Neural crest cell (in vitro differentiated cells): Measurements from ENCODE around the gene SMAD3. TPM values are rescaled to one million over a fixed set of nuclear protein-coding genes. Genes with fewer than 3 reads are reported as not detected.

ENCODE experiments used
- DNase-seq: peaks from one replicate; pipeline ENCODE4 v3.0.0; 2021; ENCODE audit warnings: low read depth, mixed read lengths, low spot score
- H3K27ac Mint-ChIP-seq: one replicate; pipeline ENCODE4 v1.8.0; 2021; ENCODE audit warnings: mild to moderate bottlenecking, mixed read lengths; ENCODE audit not compliant: unreplicated experiment
- H3K27me3 Mint-ChIP-seq: 2 replicates; pipeline ENCODE4 v1.8.0; 2021; ENCODE audit warnings: low read depth, mild to moderate bottlenecking, mixed read lengths
- H3K36me3 Mint-ChIP-seq: 2 replicates; pipeline ENCODE4 v1.8.0; 2021; ENCODE audit warnings: low read depth, mild to moderate bottlenecking, mixed read lengths
- H3K4me1 Mint-ChIP-seq: 2 replicates; pipeline ENCODE4 v1.8.0; 2021; ENCODE audit warnings: mixed read lengths
- H3K4me3 Mint-ChIP-seq: one replicate; pipeline ENCODE4 v1.8.0; 2021; ENCODE audit warnings: mild to moderate bottlenecking, mixed read lengths
- H3K9me3 Mint-ChIP-seq: 2 replicates; pipeline ENCODE4 v1.8.0; 2021; ENCODE audit warnings: mixed read lengths
- total RNA-seq: library from RNA; stranded (reverse); gene quantifications from 2 replicates; pipeline ENCODE4 v1.2.1, GENCODE V29; 2021
- TF ChIP-seq, protein P1 (sequence below): fragments of 200-600 bp; sonication (generic); conservative IDR thresholded peaks from 2 replicates; pipeline ENCODE4 v1.5.0; 2021; ENCODE audit warnings: antibody characterized with exemption, mild to moderate bottlenecking

The SMAD3 gene
- total RNA-seq, 1 donor from 2014 or later = 39.5 TPM

DNA sequence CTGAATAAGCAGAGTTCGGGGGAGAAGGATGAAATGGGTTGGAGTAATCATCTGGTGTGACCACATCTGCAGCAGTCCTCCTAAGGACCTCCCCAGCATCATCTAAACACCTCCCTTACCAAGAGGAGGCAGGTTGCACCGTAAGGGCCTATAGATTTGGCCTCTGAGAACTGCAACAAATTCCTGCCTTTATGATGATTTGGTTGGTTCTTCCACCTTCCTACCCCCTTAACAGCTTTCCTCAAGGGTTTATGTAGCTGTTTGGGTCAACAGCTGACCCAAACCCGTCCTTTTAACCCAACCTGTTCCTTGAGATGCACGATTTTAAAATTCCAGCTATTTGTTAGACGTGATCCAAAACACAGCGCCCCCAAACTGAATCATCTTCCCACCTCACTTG is 130.8 kb downstream of the SMAD3 start:
- Mint-ChIP-seq H3K27me3 (no peaks in the 10 kb centered on the region), H3K36me3 (peaks cover 27% of the 10 kb centered on the region), H3K9me3 (peaks cover 2% of the 10 kb centered on the region), H3K4me3 (no peak overlapping the region), H3K27ac (peak overlapping the region; percentile 19), H3K4me1 (peaks cover 11% of the 10 kb centered on the region)
- DNase-seq = no peak
- TF ChIP-seq, protein P1, sequence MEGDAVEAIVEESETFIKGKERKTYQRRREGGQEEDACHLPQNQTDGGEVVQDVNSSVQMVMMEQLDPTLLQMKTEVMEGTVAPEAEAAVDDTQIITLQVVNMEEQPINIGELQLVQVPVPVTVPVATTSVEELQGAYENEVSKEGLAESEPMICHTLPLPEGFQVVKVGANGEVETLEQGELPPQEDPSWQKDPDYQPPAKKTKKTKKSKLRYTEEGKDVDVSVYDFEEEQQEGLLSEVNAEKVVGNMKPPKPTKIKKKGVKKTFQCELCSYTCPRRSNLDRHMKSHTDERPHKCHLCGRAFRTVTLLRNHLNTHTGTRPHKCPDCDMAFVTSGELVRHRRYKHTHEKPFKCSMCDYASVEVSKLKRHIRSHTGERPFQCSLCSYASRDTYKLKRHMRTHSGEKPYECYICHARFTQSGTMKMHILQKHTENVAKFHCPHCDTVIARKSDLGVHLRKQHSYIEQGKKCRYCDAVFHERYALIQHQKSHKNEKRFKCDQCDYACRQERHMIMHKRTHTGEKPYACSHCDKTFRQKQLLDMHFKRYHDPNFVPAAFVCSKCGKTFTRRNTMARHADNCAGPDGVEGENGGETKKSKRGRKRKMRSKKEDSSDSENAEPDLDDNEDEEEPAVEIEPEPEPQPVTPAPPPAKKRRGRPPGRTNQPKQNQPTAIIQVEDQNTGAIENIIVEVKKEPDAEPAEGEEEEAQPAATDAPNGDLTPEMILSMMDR = no peak

DNA sequence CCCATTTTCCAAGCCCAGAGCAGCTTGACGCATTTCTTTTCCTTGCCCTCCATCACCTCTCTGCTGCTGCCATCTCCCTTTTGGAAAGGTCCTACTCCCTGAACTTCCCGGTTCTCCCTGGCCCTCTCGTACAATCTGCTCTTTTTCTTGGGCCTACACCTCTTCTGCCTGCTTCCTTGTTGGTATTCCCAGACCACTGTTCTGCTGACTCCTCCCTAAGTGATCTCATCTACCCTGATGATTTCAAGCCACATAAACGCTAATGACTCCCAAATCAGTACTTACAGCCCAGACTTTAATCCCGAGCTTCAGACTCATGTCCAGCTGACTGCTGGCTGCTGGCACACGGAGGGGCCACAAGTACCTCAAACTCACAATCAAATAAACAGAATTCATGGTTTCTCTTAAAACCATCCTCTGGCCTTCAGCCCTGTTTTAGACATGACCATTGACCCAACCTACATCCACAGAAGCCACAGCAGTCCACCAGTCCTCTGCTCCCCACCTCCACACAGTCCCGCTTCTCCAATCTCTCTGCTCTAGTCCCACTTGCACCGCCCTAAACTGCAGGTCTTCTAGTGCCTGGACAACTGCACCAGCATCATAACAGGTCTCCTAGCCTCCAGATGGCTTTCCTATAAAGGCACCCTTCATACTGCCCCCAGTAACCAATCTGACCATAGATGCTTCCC is 131.4 kb downstream of the SMAD3 start:
- peaks cover 17% of the 10 kb centered on the region for H3K4me1 Mint-ChIP-seq
- peaks cover 24% of the 10 kb centered on the region for H3K36me3 Mint-ChIP-seq
- peak overlapping the region; percentile 19 for H3K27ac Mint-ChIP-seq
- H3K27me3 Mint-ChIP-seq = no peaks in the 10 kb centered on the region
- TF ChIP-seq, protein P1 = no peak
- DNase-seq = no peak
- no peak overlapping the region for H3K4me3 Mint-ChIP-seq
- H3K9me3 Mint-ChIP-seq = peaks cover 2% of the 10 kb centered on the region

DNA sequence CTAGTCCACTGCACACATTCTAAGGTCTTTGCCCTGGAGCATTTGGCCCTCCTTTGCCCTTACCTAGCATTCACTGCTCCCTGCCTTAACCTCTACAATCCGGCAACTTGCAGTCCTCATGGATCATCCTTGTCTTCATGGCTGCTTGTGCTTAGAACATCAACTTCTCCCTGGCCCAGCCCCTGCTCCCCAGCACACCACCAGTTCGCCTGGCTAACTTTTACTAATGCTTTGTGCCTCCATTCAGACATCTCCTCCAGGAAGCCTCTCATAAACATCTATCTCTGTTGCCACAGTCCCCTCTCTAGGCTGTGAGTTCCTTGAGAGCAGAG is 131.9 kb downstream of the SMAD3 start:
- DNase-seq = no peak
- TF ChIP-seq, protein P1 = no peak
- Mint-ChIP-seq H3K36me3 (peaks cover 22% of the 10 kb centered on the region), H3K27me3 (no peaks in the 10 kb centered on the region), H3K4me3 (no peak overlapping the region), H3K27ac (peak overlapping the region; percentile 51), H3K4me1 (peaks cover 20% of the 10 kb centered on the region), H3K9me3 (peaks cover 2% of the 10 kb centered on the region)

DNA sequence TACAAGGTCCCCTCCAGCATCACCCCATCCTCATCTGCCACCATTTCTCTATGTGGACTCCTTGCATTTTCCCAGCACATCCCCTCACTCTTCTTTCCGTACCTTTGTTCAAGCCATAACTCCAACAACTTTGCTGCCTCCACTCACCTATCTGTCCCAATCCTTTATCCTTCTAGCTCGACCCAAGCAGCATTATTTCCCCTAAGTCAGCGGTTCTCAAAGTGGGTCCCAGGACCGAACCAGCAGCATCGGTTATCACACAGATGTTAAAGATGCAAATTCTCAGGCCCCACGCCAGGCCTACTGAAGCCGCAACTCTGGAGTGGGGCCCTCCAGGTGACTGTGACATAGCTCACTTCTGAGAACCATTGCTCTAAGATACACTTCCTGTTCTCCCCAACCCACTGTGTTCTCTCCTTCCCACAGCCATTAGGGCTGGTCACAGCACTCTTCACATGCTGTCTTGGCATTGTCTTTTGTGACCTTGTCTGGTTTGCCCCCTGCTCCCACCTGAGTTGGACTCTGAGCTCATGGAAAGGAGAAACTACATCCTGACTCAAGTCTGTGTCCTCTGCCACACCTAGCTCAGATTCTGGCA is 132.9 kb downstream of the SMAD3 start:
- TF ChIP-seq, protein P1 = no peak
- peaks cover 2% of the 10 kb centered on the region for H3K9me3 Mint-ChIP-seq
- peaks cover 22% of the 10 kb centered on the region for H3K36me3 Mint-ChIP-seq
- no peak for DNase-seq
- peaks cover 20% of the 10 kb centered on the region for H3K4me1 Mint-ChIP-seq
- H3K27ac Mint-ChIP-seq = no peak overlapping the region
- no peaks in the 10 kb centered on the region for H3K27me3 Mint-ChIP-seq
- no peak overlapping the region for H3K4me3 Mint-ChIP-seq

DNA sequence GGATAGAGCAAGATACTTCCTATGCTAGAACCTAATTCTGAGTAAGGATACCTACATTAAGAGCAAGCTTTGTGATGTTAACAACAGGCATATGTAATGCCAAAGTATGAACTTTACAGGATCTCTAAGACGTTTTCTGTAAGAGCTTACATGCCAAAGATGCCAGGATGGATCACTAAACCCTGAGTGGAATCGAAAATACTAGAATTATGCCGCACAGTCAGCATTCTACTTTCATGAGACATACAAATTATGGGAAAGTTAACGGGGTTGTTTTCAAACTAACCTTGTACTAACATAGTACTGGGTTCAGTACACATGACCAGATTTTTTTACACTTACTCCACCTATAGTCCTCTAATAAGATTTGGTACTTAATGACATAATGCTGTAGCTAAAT is 134.0 kb downstream of the SMAD3 start:
- H3K36me3 Mint-ChIP-seq = peaks cover 21% of the 10 kb centered on the region
- TF ChIP-seq, protein P1 = no peak
- no peaks in the 10 kb centered on the region for H3K27me3 Mint-ChIP-seq
- peaks cover 20% of the 10 kb centered on the region for H3K4me1 Mint-ChIP-seq
- no peak for DNase-seq
- H3K27ac Mint-ChIP-seq = no peak overlapping the region
- H3K4me3 Mint-ChIP-seq = no peak overlapping the region
- H3K9me3 Mint-ChIP-seq = peaks cover 2% of the 10 kb centered on the region
